HG03460 (cell line): ENCODE data around the gene LAMA1.

Experiments used
- ATAC-seq: cut with Tn5 transposase; IDR thresholded peaks from one replicate; pipeline ENCODE4 v1.9.1; 2021; ENCODE audit not compliant: unreplicated experiment

Gene LAMA1

GRCh38 chr18:7116001-7116730 lies 1.4 kb downstream of the LAMA1 start:
- no peak for ATAC-seq

- no peak for ATAC-seq
Measured at GRCh38 chr18:7112936-7113335, 4.7 kb downstream of the LAMA1 start.

GRCh38 chr18:7111134-7111533 lies 6.5 kb downstream of the LAMA1 start:
- ATAC-seq, result no peak

GRCh38 chr18:7105943-7106342 lies 11.7 kb downstream of the LAMA1 start:
- no peak for ATAC-seq

GRCh38 chr18:7105268-7105667 lies 12.3 kb downstream of the LAMA1 start:
- ATAC-seq, result no peak

GRCh38 chr18:7104649-7105048 lies 12.9 kb downstream of the LAMA1 start:
- ATAC-seq, result no peak

- ATAC-seq, result no peak
Measured at GRCh38 chr18:7102131-7102530, 15.5 kb downstream of the LAMA1 start.

- ATAC-seq, result no peak
Measured at GRCh38 chr18:7096838-7097237, 20.8 kb downstream of the LAMA1 start.

- no peak for ATAC-seq
Measured at GRCh38 chr18:7094427-7094826, 23.2 kb downstream of the LAMA1 start.

GRCh38 chr18:7090771-7091170 lies 26.8 kb downstream of the LAMA1 start:
- ATAC-seq, result no peak

GRCh38 chr18:7089369-7089768 lies 28.2 kb downstream of the LAMA1 start:
- no peak for ATAC-seq

- ATAC-seq, result no peak
Measured at GRCh38 chr18:7084080-7085065, 33.2 kb downstream of the LAMA1 start.

- ATAC-seq, result no peak
Measured at GRCh38 chr18:7082671-7083070, 34.9 kb downstream of the LAMA1 start.

GRCh38 chr18:7079231-7079630 lies 38.4 kb downstream of the LAMA1 start:
- ATAC-seq, result no peak

- no peak for ATAC-seq
Measured at GRCh38 chr18:7072593-7072992, 45.0 kb downstream of the LAMA1 start.

GRCh38 chr18:7071600-7071999 lies 46.0 kb downstream of the LAMA1 start:
- ATAC-seq, result no peak

GRCh38 chr18:7070466-7070865 lies 47.1 kb downstream of the LAMA1 start:
- no peak for ATAC-seq

- no peak for ATAC-seq
Measured at GRCh38 chr18:7068871-7069590, 48.6 kb downstream of the LAMA1 start.

GRCh38 chr18:7066965-7067555 lies 50.5 kb downstream of the LAMA1 start:
- ATAC-seq, result no peak

- ATAC-seq, result no peak
Measured at GRCh38 chr18:7065736-7066135, 51.9 kb downstream of the LAMA1 start.

- ATAC-seq, result no peak
Measured at GRCh38 chr18:7064346-7064745, 53.3 kb downstream of the LAMA1 start.
